Measurements from ENCODE around the gene SFSWAP. TPM values are rescaled to one million over a fixed set of nuclear protein-coding genes. Genes with fewer than 3 reads are reported as not detected.
A peak's percentile ranks its signal among the peaks of the same experiment; 100 is the strongest.

SFSWAP gene
- total and polyA plus RNA-seq, 2 of the 13 experiments (the other 11 are each of a cell fraction or from before 2014, with no cell fraction given) = 17.1 to 27.7 TPM

DNA sequence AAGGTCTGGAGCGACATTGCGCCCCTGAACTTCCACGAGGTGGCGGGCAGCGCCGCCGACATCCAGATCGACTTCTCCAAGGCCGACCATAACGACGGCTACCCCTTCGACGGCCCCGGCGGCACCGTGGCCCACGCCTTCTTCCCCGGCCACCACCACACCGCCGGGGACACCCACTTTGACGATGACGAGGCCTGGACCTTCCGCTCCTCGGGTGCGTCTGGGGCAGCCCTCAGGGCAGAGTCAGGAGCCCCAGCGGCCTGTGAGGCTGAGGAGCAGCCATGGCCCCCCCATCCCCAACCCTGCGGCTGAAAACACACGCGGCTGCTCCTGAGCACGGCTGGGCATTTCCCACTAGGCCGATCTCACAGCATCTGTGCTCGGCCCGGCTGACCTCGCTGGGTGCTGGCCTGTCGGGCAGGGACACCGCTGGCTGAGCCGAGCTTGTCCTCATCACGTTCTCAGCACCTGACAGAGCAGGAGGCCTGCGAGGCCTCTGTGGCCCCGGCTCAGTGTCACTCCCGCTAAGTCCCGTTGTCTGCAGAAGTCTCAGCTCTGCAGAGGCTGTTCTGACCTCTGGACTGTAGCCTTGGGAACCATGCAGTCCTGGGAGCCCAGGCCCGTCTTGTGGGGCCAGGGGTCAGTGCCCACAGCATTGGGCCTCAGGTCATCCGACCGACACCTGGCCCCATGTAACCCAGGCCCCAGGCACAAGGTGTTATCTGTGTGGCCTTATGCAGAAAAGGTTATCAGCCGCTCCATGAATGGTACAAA lies 129.9 kb downstream of the SFSWAP start (continued):
- TF ChIP-seq ZBTB40 (IDR thresholded peaks at IDR 0.05) = no peak
- peak; percentile 43; the same call in 1 of the 2 replicates for TF ChIP-seq ZBTB40 (CRISPR knock-in tag; IDR thresholded peaks at IDR 0.05)
- TF ChIP-seq, protein P1, sequence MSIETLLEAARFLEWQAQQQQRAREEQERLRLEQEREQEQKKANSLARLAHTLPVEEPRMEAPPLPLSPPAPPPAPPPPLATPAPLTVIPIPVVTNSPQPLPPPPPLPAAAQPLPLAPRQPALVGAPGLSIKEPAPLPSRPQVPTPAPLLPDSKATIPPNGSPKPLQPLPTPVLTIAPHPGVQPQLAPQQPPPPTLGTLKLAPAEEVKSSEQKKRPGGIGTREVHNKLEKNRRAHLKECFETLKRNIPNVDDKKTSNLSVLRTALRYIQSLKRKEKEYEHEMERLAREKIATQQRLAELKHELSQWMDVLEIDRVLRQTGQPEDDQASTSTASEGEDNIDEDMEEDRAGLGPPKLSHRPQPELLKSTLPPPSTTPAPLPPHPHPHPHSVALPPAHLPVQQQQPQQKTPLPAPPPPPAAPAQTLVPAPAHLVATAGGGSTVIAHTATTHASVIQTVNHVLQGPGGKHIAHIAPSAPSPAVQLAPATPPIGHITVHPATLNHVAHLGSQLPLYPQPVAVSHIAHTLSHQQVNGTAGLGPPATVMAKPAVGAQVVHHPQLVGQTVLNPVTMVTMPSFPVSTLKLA (IDR thresholded peaks at IDR 0.05) = no peak
- TF ChIP-seq ZNF766 (CRISPR knock-in tag; IDR thresholded peaks at IDR 0.05; ENCODE audit: borderline replicate concordance) = peak; percentile 82; the same call in 1 of the 2 replicates
- TF ChIP-seq ZNF318 (CRISPR knock-in tag; IDR thresholded peaks at IDR 0.05) = no peak
- 0 out of 2 replicates have a peak, but pooled peaks have one; percentile 63 for TF ChIP-seq HOXA7 (CRISPR knock-in tag; IDR thresholded peaks at IDR 0.05)
- TF ChIP-seq MED1 (CRISPR knock-in tag; IDR thresholded peaks at IDR 0.05) = peak; percentile 70
- TF ChIP-seq ZNF598 (CRISPR knock-in tag; IDR thresholded peaks at IDR 0.05; ENCODE audit: borderline replicate concordance) = no peak
- TF ChIP-seq ZNF382 (CRISPR knock-in tag; IDR thresholded peaks at IDR 0.05; ENCODE audit: borderline replicate concordance) = no peak
